Fibroblast of pulmonary artery (primary cell): ENCODE data around the gene CYLC1.

Source experiments
- DNase-seq: peaks from one replicate; pipeline ENCODE4 v3.0.0-alpha.2; 2010; ENCODE audit warnings: low read depth
- H3K4me3 ChIP-seq: replicated peaks from 2 replicates; pipeline ENCODE4 v1.5.1; 2011; ENCODE audit warnings: low read depth, mild to moderate bottlenecking, control low read depth, low read length, moderate library complexity
- TF ChIP-seq, protein P1 (sequence below): IDR thresholded peaks from 2 replicates; pipeline ENCODE4 v1.5.1; 2011; ENCODE audit warnings: mild to moderate bottlenecking, control low read depth, low read length, inconsistent platforms; ENCODE audit errors: missing control alignments

The CYLC1 gene

GRCh38 chrX:83860846-83861245, at the start of gene CYLC1:
Gene CYLC1 (plus strand): TSS chrX:83861146. CDS start chrX:83861183, 37 bp downstream.
- TF ChIP-seq, protein P1, sequence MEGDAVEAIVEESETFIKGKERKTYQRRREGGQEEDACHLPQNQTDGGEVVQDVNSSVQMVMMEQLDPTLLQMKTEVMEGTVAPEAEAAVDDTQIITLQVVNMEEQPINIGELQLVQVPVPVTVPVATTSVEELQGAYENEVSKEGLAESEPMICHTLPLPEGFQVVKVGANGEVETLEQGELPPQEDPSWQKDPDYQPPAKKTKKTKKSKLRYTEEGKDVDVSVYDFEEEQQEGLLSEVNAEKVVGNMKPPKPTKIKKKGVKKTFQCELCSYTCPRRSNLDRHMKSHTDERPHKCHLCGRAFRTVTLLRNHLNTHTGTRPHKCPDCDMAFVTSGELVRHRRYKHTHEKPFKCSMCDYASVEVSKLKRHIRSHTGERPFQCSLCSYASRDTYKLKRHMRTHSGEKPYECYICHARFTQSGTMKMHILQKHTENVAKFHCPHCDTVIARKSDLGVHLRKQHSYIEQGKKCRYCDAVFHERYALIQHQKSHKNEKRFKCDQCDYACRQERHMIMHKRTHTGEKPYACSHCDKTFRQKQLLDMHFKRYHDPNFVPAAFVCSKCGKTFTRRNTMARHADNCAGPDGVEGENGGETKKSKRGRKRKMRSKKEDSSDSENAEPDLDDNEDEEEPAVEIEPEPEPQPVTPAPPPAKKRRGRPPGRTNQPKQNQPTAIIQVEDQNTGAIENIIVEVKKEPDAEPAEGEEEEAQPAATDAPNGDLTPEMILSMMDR: no peak
- no peak for DNase-seq
- no peak within 1 kb of the TSS for H3K4me3 ChIP-seq

- no peak overlapping the region for H3K4me3 ChIP-seq
- no peak for DNase-seq
- TF ChIP-seq, protein P1: no peak
Measured at GRCh38 chrX:83819304-83819703, 41.6 kb upstream of the CYLC1 start.

- TF ChIP-seq, protein P1: no peak
- no peak for DNase-seq
Measured at GRCh38 chrX:83829874-83830273, 31.1 kb upstream of the CYLC1 start.

GRCh38 chrX:83845397-83845796, 15.5 kb upstream of the CYLC1 start:
- peak; percentile 25 for DNase-seq

More at GRCh38 chrX:83829874-83830273, 31.1 kb upstream of the CYLC1 start:
- no peak overlapping the region for H3K4me3 ChIP-seq

GRCh38 chrX:83847339-83847738, 13.6 kb upstream of the CYLC1 start:
- DNase-seq: no peak
- H3K4me3 ChIP-seq: no peak overlapping the region
- TF ChIP-seq, protein P1: no peak

More at GRCh38 chrX:83845397-83845796, 15.5 kb upstream of the CYLC1 start:
- H3K4me3 ChIP-seq: no peak overlapping the region
- TF ChIP-seq, protein P1: peak; percentile 58

DNA sequence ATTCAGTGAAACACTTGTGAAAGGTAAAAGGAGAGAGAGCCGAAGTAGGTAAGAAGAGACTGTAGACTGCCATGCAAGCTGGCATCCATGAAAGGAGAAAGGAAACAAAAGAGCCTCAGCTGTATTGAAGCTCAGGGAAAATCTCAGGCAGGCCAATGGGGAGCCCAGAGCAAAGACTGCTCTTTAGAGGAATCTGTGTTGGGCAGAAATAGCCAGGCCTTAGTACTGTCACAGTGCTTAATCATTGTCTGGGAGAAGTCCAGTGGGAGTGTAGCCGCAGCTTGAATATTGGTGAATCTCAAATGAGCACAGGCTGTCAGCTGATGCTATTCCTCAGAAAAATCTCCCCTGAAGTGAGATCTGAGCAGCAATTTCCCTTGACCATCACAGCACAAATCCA, 27.6 kb downstream of the CYLC1 start:
- DNase-seq: no peak
- TF ChIP-seq, protein P1: no peak
- no peak overlapping the region for H3K4me3 ChIP-seq

- DNase-seq: no peak
- H3K4me3 ChIP-seq: no peak overlapping the region
- TF ChIP-seq, protein P1: no peak
Measured at GRCh38 chrX:83892433-83892832, 31.5 kb downstream of the CYLC1 start.
